Measurements from ENCODE around the gene KLF13. TPM values are rescaled to one million over a fixed set of nuclear protein-coding genes. Genes with fewer than 3 reads are reported as not detected.

Gene KLF13
- total and polyA plus RNA-seq, 2 experiments from 2014 or later: 23.5 to 28.6 TPM

DNA sequence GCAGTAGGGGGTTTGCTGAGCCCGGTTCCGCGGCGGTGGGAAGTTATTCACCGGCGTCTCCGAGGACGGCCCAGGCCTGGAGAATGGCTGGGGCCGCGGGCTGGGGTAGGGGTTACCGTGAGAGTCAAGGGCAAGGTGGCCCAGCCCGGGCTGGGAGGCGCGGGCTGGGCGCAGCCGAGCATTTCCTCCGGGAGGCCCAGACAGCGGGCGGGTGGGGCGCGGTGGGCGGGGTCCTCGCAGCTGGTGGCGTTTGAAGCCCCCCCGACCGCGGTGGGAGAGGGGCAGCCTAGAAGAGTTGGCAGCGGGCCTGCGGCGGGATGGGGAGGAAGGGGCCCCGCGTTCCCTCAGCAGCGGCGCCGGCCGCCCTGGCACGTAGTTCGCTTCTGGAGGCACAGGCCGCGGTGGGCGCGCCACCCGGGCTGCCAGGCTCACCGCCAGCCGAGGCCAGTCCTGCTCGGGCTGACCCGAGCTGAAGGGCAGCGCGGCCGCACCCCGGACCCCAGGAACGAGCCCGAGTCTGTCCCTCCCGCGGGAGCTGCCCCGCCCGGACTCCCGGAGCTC is 960 bp upstream of the KLF13 start:
- Mint-ChIP-seq H3K4me1 (peaks cover 25% of the 10 kb centered on the region), H3K27ac (no peak overlapping the region), H3K27me3 (ENCODE audit: insufficient read depth, low read depth, poor library complexity) (peaks cover 6% of the 10 kb centered on the region), H3K9me3 (peaks cover 4% of the 10 kb centered on the region; the same call in 1 of the 3 replicates), H3K4me3 (peak overlapping the region; percentile 80), H3K36me3 (ENCODE audit: low read depth) (no peaks in the 10 kb centered on the region; the same call in 2 of the 3 replicates)
- Histone ChIP-seq H3K4me3 (peak overlapping the region; percentile 70), H3K27ac (ENCODE audit: low read depth) (0 out of 2 replicates have a peak overlapping the region, but pooled peaks have one; percentile 55), H3K4me2 (peak overlapping the region; percentile 95), H3K79me2 (replicated peaks; ENCODE audit: insufficient read depth) (peaks cover 19% of the 10 kb centered on the region), H3K36me3 (ENCODE audit: insufficient read depth) (no peaks in the 10 kb centered on the region), H3F3A (replicated peaks; ENCODE audit: low read depth) (0 out of 2 replicates have a peak, but pooled peaks cover 4% of the 10 kb centered on the region), H2AFZ (peak overlapping the region; percentile 72), H3K27me3 (ENCODE audit: insufficient read depth) (peaks cover 16% of the 10 kb centered on the region; the same call in 1 of the 2 replicates), H3K4me1 (ENCODE audit: insufficient read depth) (peaks cover 16% of the 10 kb centered on the region), H3K9me2 (ENCODE audit: insufficient read depth) (no peaks in the 10 kb centered on the region), H4K20me1 (replicated peaks; ENCODE audit: insufficient read depth) (peaks cover 12% of the 10 kb centered on the region; the same call in 1 of the 2 replicates)
- ATAC-seq (peak; percentile 15), DNase-seq (ENCODE audit: low spot score) (peak; percentile 60)
- TF ChIP-seq EZH2phosphoT487 (IDR thresholded peaks at IDR 0.05; ENCODE audit: unreplicated experiment): no peak
- no peak for TF ChIP-seq JUNB (IDR thresholded peaks at IDR 0.05; ENCODE audit: unreplicated experiment)
- TF ChIP-seq, protein P1, sequence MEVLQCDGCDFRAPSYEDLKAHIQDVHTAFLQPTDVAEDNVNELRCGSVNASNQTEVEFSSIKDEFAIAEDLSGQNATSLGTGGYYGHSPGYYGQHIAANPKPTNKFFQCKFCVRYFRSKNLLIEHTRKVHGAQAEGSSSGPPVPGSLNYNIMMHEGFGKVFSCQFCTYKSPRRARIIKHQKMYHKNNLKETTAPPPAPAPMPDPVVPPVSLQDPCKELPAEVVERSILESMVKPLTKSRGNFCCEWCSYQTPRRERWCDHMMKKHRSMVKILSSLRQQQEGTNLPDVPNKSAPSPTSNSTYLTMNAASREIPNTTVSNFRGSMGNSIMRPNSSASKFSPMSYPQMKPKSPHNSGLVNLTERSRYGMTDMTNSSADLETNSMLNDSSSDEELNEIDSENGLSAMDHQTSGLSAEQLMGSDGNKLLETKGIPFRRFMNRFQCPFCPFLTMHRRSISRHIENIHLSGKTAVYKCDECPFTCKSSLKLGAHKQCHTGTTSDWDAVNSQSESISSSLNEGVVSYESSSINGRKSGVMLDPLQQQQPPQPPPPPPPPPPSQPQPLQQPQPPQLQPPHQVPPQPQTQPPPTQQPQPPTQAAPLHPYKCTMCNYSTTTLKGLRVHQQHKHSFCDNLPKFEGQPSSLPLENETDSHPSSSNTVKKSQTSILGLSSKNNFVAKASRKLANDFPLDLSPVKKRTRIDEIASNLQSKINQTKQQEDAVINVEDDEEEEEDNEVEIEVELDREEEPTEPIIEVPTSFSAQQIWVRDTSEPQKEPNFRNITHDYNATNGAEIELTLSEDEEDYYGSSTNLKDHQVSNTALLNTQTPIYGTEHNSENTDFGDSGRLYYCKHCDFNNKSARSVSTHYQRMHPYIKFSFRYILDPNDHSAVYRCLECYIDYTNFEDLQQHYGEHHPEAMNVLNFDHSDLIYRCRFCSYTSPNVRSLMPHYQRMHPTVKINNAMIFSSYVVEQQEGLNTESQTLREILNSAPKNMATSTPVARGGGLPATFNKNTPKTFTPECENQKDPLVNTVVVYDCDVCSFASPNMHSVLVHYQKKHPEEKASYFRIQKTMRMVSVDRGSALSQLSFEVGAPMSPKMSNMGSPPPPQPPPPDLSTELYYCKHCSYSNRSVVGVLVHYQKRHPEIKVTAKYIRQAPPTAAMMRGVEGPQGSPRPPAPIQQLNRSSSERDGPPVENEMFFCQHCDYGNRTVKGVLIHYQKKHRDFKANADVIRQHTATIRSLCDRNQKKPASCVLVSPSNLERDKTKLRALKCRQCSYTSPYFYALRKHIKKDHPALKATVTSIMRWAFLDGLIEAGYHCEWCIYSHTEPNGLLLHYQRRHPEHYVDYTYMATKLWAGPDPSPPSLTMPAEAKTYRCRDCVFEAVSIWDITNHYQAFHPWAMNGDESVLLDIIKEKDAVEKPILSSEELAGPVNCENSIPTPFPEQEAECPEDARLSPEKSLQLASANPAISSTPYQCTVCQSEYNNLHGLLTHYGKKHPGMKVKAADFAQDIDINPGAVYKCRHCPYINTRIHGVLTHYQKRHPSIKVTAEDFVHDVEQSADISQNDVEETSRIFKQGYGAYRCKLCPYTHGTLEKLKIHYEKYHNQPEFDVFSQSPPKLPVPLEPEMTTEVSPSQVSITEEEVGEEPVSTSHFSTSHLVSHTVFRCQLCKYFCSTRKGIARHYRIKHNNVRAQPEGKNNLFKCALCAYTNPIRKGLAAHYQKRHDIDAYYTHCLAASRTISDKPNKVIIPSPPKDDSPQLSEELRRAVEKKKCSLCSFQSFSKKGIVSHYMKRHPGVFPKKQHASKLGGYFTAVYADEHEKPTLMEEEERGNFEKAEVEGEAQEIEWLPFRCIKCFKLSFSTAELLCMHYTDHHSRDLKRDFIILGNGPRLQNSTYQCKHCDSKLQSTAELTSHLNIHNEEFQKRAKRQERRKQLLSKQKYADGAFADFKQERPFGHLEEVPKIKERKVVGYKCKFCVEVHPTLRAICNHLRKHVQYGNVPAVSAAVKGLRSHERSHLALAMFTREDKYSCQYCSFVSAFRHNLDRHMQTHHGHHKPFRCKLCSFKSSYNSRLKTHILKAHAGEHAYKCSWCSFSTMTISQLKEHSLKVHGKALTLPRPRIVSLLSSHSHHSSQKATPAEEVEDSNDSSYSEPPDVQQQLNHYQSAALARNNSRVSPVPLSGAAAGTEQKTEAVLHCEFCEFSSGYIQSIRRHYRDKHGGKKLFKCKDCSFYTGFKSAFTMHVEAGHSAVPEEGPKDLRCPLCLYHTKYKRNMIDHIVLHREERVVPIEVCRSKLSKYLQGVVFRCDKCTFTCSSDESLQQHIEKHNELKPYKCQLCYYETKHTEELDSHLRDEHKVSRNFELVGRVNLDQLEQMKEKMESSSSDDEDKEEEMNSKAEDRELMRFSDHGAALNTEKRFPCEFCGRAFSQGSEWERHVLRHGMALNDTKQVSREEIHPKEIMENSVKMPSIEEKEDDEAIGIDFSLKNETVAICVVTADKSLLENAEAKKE (CRISPR knock-in tag; IDR thresholded peaks at IDR 0.05): no peak
- TF ChIP-seq ZNF331 (CRISPR knock-in tag; IDR thresholded peaks at IDR 0.05; ENCODE audit: low read depth): no peak
- TF ChIP-seq, protein P2, sequence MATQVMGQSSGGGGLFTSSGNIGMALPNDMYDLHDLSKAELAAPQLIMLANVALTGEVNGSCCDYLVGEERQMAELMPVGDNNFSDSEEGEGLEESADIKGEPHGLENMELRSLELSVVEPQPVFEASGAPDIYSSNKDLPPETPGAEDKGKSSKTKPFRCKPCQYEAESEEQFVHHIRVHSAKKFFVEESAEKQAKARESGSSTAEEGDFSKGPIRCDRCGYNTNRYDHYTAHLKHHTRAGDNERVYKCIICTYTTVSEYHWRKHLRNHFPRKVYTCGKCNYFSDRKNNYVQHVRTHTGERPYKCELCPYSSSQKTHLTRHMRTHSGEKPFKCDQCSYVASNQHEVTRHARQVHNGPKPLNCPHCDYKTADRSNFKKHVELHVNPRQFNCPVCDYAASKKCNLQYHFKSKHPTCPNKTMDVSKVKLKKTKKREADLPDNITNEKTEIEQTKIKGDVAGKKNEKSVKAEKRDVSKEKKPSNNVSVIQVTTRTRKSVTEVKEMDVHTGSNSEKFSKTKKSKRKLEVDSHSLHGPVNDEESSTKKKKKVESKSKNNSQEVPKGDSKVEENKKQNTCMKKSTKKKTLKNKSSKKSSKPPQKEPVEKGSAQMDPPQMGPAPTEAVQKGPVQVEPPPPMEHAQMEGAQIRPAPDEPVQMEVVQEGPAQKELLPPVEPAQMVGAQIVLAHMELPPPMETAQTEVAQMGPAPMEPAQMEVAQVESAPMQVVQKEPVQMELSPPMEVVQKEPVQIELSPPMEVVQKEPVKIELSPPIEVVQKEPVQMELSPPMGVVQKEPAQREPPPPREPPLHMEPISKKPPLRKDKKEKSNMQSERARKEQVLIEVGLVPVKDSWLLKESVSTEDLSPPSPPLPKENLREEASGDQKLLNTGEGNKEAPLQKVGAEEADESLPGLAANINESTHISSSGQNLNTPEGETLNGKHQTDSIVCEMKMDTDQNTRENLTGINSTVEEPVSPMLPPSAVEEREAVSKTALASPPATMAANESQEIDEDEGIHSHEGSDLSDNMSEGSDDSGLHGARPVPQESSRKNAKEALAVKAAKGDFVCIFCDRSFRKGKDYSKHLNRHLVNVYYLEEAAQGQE (IDR thresholded peaks at IDR 0.05; ENCODE audit: unreplicated experiment): no peak
- TF ChIP-seq, protein P3, sequence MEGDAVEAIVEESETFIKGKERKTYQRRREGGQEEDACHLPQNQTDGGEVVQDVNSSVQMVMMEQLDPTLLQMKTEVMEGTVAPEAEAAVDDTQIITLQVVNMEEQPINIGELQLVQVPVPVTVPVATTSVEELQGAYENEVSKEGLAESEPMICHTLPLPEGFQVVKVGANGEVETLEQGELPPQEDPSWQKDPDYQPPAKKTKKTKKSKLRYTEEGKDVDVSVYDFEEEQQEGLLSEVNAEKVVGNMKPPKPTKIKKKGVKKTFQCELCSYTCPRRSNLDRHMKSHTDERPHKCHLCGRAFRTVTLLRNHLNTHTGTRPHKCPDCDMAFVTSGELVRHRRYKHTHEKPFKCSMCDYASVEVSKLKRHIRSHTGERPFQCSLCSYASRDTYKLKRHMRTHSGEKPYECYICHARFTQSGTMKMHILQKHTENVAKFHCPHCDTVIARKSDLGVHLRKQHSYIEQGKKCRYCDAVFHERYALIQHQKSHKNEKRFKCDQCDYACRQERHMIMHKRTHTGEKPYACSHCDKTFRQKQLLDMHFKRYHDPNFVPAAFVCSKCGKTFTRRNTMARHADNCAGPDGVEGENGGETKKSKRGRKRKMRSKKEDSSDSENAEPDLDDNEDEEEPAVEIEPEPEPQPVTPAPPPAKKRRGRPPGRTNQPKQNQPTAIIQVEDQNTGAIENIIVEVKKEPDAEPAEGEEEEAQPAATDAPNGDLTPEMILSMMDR (conservative IDR thresholded peaks at IDR 0.05; ENCODE audit: low read depth in 2 of 2): no peak
- TF ChIP-seq CREB1 (CRISPR knock-in tag; IDR thresholded peaks at IDR 0.05; ENCODE audit: low read depth): no peak
- TF ChIP-seq ZNF114 (CRISPR knock-in tag; IDR thresholded peaks at IDR 0.05): no peak
- TF ChIP-seq POLR2AphosphoS5 (IDR thresholded peaks at IDR 0.05; ENCODE audit: low read depth): no peak
- no peak for TF ChIP-seq EZH2 (IDR thresholded peaks at IDR 0.05; ENCODE audit: low read depth, unreplicated experiment)
- TF ChIP-seq, protein P4, sequence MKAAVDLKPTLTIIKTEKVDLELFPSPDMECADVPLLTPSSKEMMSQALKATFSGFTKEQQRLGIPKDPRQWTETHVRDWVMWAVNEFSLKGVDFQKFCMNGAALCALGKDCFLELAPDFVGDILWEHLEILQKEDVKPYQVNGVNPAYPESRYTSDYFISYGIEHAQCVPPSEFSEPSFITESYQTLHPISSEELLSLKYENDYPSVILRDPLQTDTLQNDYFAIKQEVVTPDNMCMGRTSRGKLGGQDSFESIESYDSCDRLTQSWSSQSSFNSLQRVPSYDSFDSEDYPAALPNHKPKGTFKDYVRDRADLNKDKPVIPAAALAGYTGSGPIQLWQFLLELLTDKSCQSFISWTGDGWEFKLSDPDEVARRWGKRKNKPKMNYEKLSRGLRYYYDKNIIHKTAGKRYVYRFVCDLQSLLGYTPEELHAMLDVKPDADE (IDR thresholded peaks at IDR 0.05): no peak
- TF ChIP-seq NANOG (IDR thresholded peaks at IDR 0.05; ENCODE audit: borderline replicate concordance): no peak
- TF ChIP-seq STAT1 (IDR thresholded peaks at IDR 0.05; ENCODE audit: unreplicated experiment): no peak
